ENCODE data around the gene RDH11.
A peak's percentile ranks its signal among the peaks of the same experiment; 100 is the strongest.

Gene RDH11

GRCh38 chr14:67680941-67681340 is 14.6 kb downstream of the RDH11 start:
- no peak overlapping the region for H3K4me3 ChIP-seq (ENCODE audit: low read length)
- no peak for TF ChIP-seq ZNF274 (IDR thresholded peaks at IDR 0.05; ENCODE audit: low read depth, low read length)

- H3K4me3 ChIP-seq (ENCODE audit: low read length), result no peak overlapping the region
- no peak for TF ChIP-seq ZNF274 (IDR thresholded peaks at IDR 0.05; ENCODE audit: low read depth, low read length)
Measured at GRCh38 chr14:67680121-67680602, 15.4 kb downstream of the RDH11 start.

GRCh38 chr14:67679006-67679405 is 16.6 kb downstream of the RDH11 start:
- no peak overlapping the region for H3K4me3 ChIP-seq (ENCODE audit: low read length)
- no peak for TF ChIP-seq ZNF274 (IDR thresholded peaks at IDR 0.05; ENCODE audit: low read depth, low read length)

GRCh38 chr14:67675219-67675582 is 20.4 kb downstream of the RDH11 start:
- no peak for TF ChIP-seq ZNF274 (IDR thresholded peaks at IDR 0.05; ENCODE audit: low read depth, low read length)
- peak overlapping the region; percentile 89; the same call in 1 of the 2 replicates for H3K4me3 ChIP-seq (ENCODE audit: low read length)

GRCh38 chr14:67674480-67675218 is 20.9 kb downstream of the RDH11 start, which contains the start of gene VTI1B:
VTI1B (minus strand) TSS chr14:67674632; CDS start chr14:67674489, 143 bp downstream.
- no peak for TF ChIP-seq ZNF274 (IDR thresholded peaks at IDR 0.05; ENCODE audit: low read depth, low read length)
- H3K4me3 ChIP-seq (ENCODE audit: low read length), result peak within 1 kb of the TSS; percentile 89

GRCh38 chr14:67674139-67674479 is 21.5 kb downstream of the RDH11 start:
- H3K4me3 ChIP-seq (ENCODE audit: low read length), result peak overlapping the region; percentile 89
- TF ChIP-seq ZNF274 (IDR thresholded peaks at IDR 0.05; ENCODE audit: low read depth, low read length), result no peak

- H3K4me3 ChIP-seq (ENCODE audit: low read length), result peak overlapping the region; percentile 89
- no peak for TF ChIP-seq ZNF274 (IDR thresholded peaks at IDR 0.05; ENCODE audit: low read depth, low read length)
Measured at GRCh38 chr14:67673451-67673850, 22.1 kb downstream of the RDH11 start.

- H3K4me3 ChIP-seq (ENCODE audit: low read length), result no peak overlapping the region
- no peak for TF ChIP-seq ZNF274 (IDR thresholded peaks at IDR 0.05; ENCODE audit: low read depth, low read length)
Measured at GRCh38 chr14:67668559-67668958, 27.0 kb downstream of the RDH11 start.

GRCh38 chr14:67666750-67667449 is 28.7 kb downstream of the RDH11 start:
- no peak overlapping the region for H3K4me3 ChIP-seq (ENCODE audit: low read length)
- no peak for TF ChIP-seq ZNF274 (IDR thresholded peaks at IDR 0.05; ENCODE audit: low read depth, low read length)

GRCh38 chr14:67665868-67666267 is 29.7 kb downstream of the RDH11 start:
- TF ChIP-seq ZNF274 (IDR thresholded peaks at IDR 0.05; ENCODE audit: low read depth, low read length), result no peak
- H3K4me3 ChIP-seq (ENCODE audit: low read length), result no peak overlapping the region

GRCh38 chr14:67663633-67664032 is 31.9 kb downstream of the RDH11 start:
- H3K4me3 ChIP-seq (ENCODE audit: low read length), result no peak overlapping the region
- no peak for TF ChIP-seq ZNF274 (IDR thresholded peaks at IDR 0.05; ENCODE audit: low read depth, low read length)

GRCh38 chr14:67653651-67654280 is 41.8 kb downstream of the RDH11 start:
- H3K4me3 ChIP-seq (ENCODE audit: low read length), result no peak overlapping the region
- TF ChIP-seq ZNF274 (IDR thresholded peaks at IDR 0.05; ENCODE audit: low read depth, low read length), result no peak

GRCh38 chr14:67652189-67652588 is 43.4 kb downstream of the RDH11 start:
- no peak overlapping the region for H3K4me3 ChIP-seq (ENCODE audit: low read length)

GRCh38 chr14:67650694-67651093 is 44.9 kb downstream of the RDH11 start:
- TF ChIP-seq ZNF274 (IDR thresholded peaks at IDR 0.05; ENCODE audit: low read depth, low read length), result no peak
- no peak overlapping the region for H3K4me3 ChIP-seq (ENCODE audit: low read length)

More at GRCh38 chr14:67652189-67652588, 43.4 kb downstream of the RDH11 start:
- no peak for TF ChIP-seq ZNF274 (IDR thresholded peaks at IDR 0.05; ENCODE audit: low read depth, low read length)

GRCh38 chr14:67650151-67650550 is 45.4 kb downstream of the RDH11 start:
- H3K4me3 ChIP-seq (ENCODE audit: low read length), result no peak overlapping the region
- TF ChIP-seq ZNF274 (IDR thresholded peaks at IDR 0.05; ENCODE audit: low read depth, low read length), result no peak
